T-cell (primary cell): ENCODE measurements around the gene PURB. TPM values are rescaled to one million over a fixed set of nuclear protein-coding genes. Genes with fewer than 3 reads are reported as not detected.
A peak's percentile ranks its signal among the peaks of the same experiment; 100 is the strongest.

Source experiments
- ATAC-seq, 4 experiments: fragments of 200-7000 bp in 3 of 4; fragments of 150-1000 bp in 1 of 4; cut with Tn5 transposase; replicated peaks in 1 of 4; 1 replicate in 3 of 4; 2 replicates in 1 of 4; pipeline ENCODE4 v1.10.0; 2021; ENCODE audit warnings: moderate library complexity in 3 of 4, mild to moderate bottlenecking in 2 of 4, moderate number of reproducible peaks in 1 of 4
- CTCF ChIA-PET, 2 donors: fragments of 300-600 bp; sonication (Branson Sonifier 250); formaldehyde crosslinking; loops; one replicate each; lab custom pipeline; 2022; ENCODE audit warnings: antibody characterized with exemption in 2 of 2; lab: Charles Lee
- POLR2A ChIA-PET, 2 donors: fragments of 300-600 bp; sonication (Branson Sonifier 250); formaldehyde crosslinking; loops; one replicate each; lab custom pipeline; 2022; ENCODE audit warnings: antibody characterized with exemption in 2 of 2; lab: Charles Lee
- DNase-seq, 35 experiments: peaks; one replicate each; pipeline versions ENCODE4 v3.0.0 to v3.0.0-alpha.2; 2013 to 2023
- H3K27ac ChIP-seq: one replicate; pipeline ENCODE4 v1.5.1; 2013; ENCODE audit warnings: low read length
- H3K27me3 ChIP-seq, 2 experiments: replicated peaks in 1 of 2; 1 replicate in 1 of 2; 2 replicates in 1 of 2; pipeline versions ENCODE4 v1.6.1 to v1.7.0; 2013; ENCODE audit warnings: low read length in 1 of 2, mixed read lengths in 1 of 2; ENCODE audit not compliant: control insufficient read depth in 2 of 2, insufficient read depth in 2 of 2; ENCODE audit errors: extremely low read depth in 1 of 2
- H3K36me3 ChIP-seq, 2 donors: 1 replicate in 1 of 2; 2 replicates in 1 of 2; pipeline versions ENCODE4 v1.6.1 to v1.7.0; 2013; ENCODE audit warnings: low read length in 1 of 2; ENCODE audit not compliant: control insufficient read depth in 2 of 2, insufficient read depth in 1 of 2; ENCODE audit errors: extremely low read depth in 1 of 2
- H3K4me1 ChIP-seq, 2 experiments: 1 replicate in 1 of 2; 2 replicates in 1 of 2; pipeline versions ENCODE4 v1.6.1 to v1.7.0; 2013; ENCODE audit warnings: low read length in 2 of 2, mixed read lengths in 1 of 2; ENCODE audit not compliant: insufficient read depth in 2 of 2, control insufficient read depth in 1 of 2; ENCODE audit errors: extremely low read depth in 1 of 2
- H3K4me3 ChIP-seq, 2 donors: 1 replicate in 1 of 2; 2 replicates in 1 of 2; pipeline versions ENCODE4 v1.5.1 to v1.7.0; 2013; ENCODE audit warnings: mild to moderate bottlenecking in 2 of 2, low read length in 1 of 2, moderate library complexity in 1 of 2; ENCODE audit not compliant: control insufficient read depth in 1 of 2; ENCODE audit errors: extremely low read depth in 1 of 2
- H3K9me3 ChIP-seq: 2 replicates; pipeline ENCODE4 v1.7.0; 2013
- H3K27ac Mint-ChIP-seq, 2 donors: one replicate each; pipeline ENCODE4 v1.8.0; 2020 to 2021; ENCODE audit warnings: mild to moderate bottlenecking in 2 of 2, mixed read lengths in 2 of 2
- H3K27me3 Mint-ChIP-seq, 2 donors: one replicate each; pipeline ENCODE4 v1.8.0; 2021 to 2022; ENCODE audit warnings: mixed read lengths in 2 of 2
- H3K36me3 Mint-ChIP-seq: one replicate; pipeline ENCODE4 v1.8.0; 2021; ENCODE audit warnings: mixed read lengths
- H3K4me1 Mint-ChIP-seq, 3 donors: one replicate each; pipeline ENCODE4 v1.8.0; 2020 to 2022; ENCODE audit warnings: mixed read lengths in 3 of 3, mild to moderate bottlenecking in 1 of 3
- H3K4me3 Mint-ChIP-seq, 3 donors: one replicate each; pipeline ENCODE4 v1.8.0; 2020 to 2022; ENCODE audit warnings: mild to moderate bottlenecking in 3 of 3, mixed read lengths in 3 of 3, moderate library complexity in 3 of 3
- H3K9me3 Mint-ChIP-seq, 3 donors: one replicate each; pipeline ENCODE4 v1.8.0; 2020 to 2022; ENCODE audit warnings: mixed read lengths in 3 of 3
- WGBS: methylation state at CpG from one replicate; pipeline ENCODE4 v1.1.5; 2013; ENCODE audit warnings: missing lambda C conversion rate; ENCODE audit not compliant: insufficient coverage; 5-methylcytosine and 5-hydroxymethylcytosine counted together
- total RNA-seq, 35 experiments: library from RNA in 6 of 35; stranded (reverse) in 6 of 35; fragments of 120-200 nt in 1 of 35; gene quantifications; one replicate each; pipeline versions ENCODE4 v1.2.1 to v1.2.4 and lab custom pipeline; 2013 to 2026

The PURB gene
- total RNA-seq, 5 donors from 2014 or later (not counting 1 experiment from before 2014, with no cell fraction given), result 19.5 to 29.8 (median 20.1) TPM

DNA sequence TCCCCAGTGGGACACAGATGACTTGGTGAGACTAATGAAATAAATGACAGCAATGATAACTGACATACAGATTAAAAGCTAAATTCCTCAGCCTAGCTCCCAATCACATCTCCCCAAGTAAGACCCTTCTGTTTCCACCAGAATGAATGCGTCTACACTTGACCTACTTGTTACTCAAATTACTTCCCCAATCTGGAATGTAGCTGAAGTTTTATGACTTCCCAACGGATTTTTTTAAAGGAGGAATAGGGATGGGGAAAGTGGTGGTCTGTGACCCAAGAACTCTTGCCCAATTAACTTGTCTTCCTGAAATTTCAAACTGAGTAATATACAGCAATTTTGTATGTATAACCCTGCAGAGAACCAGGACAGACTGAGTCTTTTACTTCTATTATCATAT is 46.6 kb downstream of the PURB start:
- H3K4me1 Mint-ChIP-seq, result peaks cover 23 to 28% (median 24%) of the 10 kb centered on the region in 3 donors

DNA sequence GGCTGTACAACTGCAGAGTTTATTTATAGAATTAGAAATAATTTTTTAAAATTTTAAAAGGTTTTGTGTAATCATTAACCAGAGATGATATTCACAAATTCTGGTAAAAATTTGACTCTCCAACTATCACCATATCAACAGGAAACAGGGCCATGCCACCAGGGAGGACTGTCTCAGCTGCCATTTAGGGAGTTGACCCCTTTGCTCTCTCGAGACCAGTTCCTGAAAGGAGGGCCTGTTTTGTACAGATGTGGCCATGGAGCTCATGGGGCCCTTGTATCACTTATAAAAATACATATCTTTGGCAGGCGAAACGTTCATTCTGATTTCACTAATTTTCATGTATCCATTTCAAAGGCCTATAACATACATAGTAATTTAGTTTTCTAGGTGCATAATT is 57.8 kb downstream of the PURB start:
- peak overlapping the region; percentile 49 to 66 for H3K27ac Mint-ChIP-seq
- H3K4me1 Mint-ChIP-seq, result peaks cover 3 to 8% (median 4%) of the 10 kb centered on the region in 3 donors
- no peaks in the 10 kb centered on the region for H3K27me3 Mint-ChIP-seq
- CTCF ChIA-PET, result interaction anchor here in 1 of 2 donors (0.6 kb wide), 1 partner anchor 93 kb away, joined by 3 read pairs; no protein-coding TSS in a partner anchor
- DNase-seq (no peak), ATAC-seq (no peak)
- POLR2A ChIA-PET, result interaction anchor here in 1 of 2 donors (0.6 kb wide), 1 partner anchor 10 kb away, joined by 3 read pairs; no protein-coding TSS in a partner anchor
- Histone ChIP-seq H3K4me1 (no peaks in the 10 kb centered on the region), H3K4me3 (no peak overlapping the region), H3K27ac (no peak overlapping the region), H3K9me3 (no peaks in the 10 kb centered on the region), H3K36me3 (peaks cover 9 to 43% of the 10 kb centered on the region in 2 donors), H3K27me3 (no peaks in the 10 kb centered on the region)
- peaks cover 14% of the 10 kb centered on the region for H3K36me3 Mint-ChIP-seq
- H3K4me3 Mint-ChIP-seq, result no peak overlapping the region
- no CpG with 5 or more reads among the region's 3 CpGs for WGBS
- no peaks in the 10 kb centered on the region for H3K9me3 Mint-ChIP-seq

More for the DNA sequence above, 46.6 kb downstream of the PURB start:
- no peaks in the 10 kb centered on the region for H3K9me3 Mint-ChIP-seq
- H3K4me3 ChIP-seq, result no peak overlapping the region
- H3K36me3 Mint-ChIP-seq, result peaks cover 43% of the 10 kb centered on the region
- ATAC-seq, result no peak
- no peak overlapping the region for H3K27ac Mint-ChIP-seq
- no peaks in the 10 kb centered on the region for H3K27me3 Mint-ChIP-seq
- no peak for DNase-seq
- no peak overlapping the region for H3K27ac ChIP-seq
- WGBS, result no CpG with 5 or more reads among the region's 2 CpGs
- H3K27me3 ChIP-seq, result no peaks in the 10 kb centered on the region
- H3K36me3 ChIP-seq, result peaks cover 0 to 63% of the 10 kb centered on the region in 2 donors
- ChIA-PET POLR2A (interaction anchor here (0.6 kb wide), 2 partner anchors 38 to 65 kb away, joined by 3 to 5 read pairs; no protein-coding TSS in a partner anchor), CTCF (interaction anchor here in 1 of 2 donors (0.5 kb wide), 1 partner anchor 21 kb away, joined by 3 read pairs; no protein-coding TSS in a partner anchor)
- H3K4me1 ChIP-seq, result no peaks in the 10 kb centered on the region
- H3K9me3 ChIP-seq, result no peaks in the 10 kb centered on the region
- no peak overlapping the region for H3K4me3 Mint-ChIP-seq

Other genes starting within 250 kb of the PURB start
- 100 to 1,000 TPM; 112 to 172 (median 145) TPM for gene ZMIZ2, start 136.7 kb downstream of the PURB start, total RNA-seq
- 100 to 1,000 TPM; 673 to 863 (median 774) TPM for gene PPIA, start 88.8 kb downstream of the PURB start, total RNA-seq
- gene H2AZ2, start 37.4 kb downstream of the PURB start, total RNA-seq, result 100 to 1,000 TPM; 151 to 177 (median 158) TPM
- 100 to 1,000 TPM; 183 to 272 (median 192) TPM for gene MYO1G, start 93.5 kb upstream of the PURB start, total RNA-seq
- gene CCM2, start 114.7 kb upstream of the PURB start, total RNA-seq, result 100 to 1,000 TPM in 4 of 5 donors, 10 to 100 TPM in 1; 88.6 to 190 (median 167) TPM
- 1 to 10 TPM in 1 of 5 donors, under 1 TPM in 4; 0.10 to 1.6 (median 0.20) TPM for gene NACAD, start 203.4 kb upstream of the PURB start, total RNA-seq
- gene TBRG4, start 226.2 kb upstream of the PURB start, total RNA-seq, result 100 to 1,000 TPM in 4 of 5 donors, 10 to 100 TPM in 1; 94.3 to 142 (median 122) TPM